Measurements from ENCODE around the gene RHOC. TPM values are rescaled to one million over a fixed set of nuclear protein-coding genes. Genes with fewer than 3 reads are reported as not detected.

RHOC gene
- total and polyA plus RNA-seq, 4 donors = 50.4 to 102 (median 68.8) TPM

DNA sequence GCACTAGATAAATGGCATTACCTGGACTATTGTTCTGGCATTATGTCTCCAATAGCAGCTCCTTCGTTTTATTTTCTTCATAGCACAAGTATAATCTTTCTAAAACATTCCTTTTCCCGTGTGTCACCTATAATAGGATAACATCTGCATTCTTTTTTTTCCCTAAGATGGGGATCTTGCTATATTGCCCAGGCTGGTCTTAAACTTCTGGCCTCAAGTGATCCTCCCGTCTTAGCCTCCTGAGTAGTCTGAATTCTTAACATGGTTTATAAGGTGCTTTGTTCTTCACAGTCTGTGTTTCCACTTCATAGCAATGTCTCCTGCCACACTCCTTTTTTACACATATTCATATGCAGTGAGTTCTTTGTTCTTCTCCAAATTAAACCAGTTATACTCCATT lies 41.1 kb downstream of the RHOC start:
- Histone ChIP-seq H3K9ac (ENCODE audit: low read depth in 1 of 2, low read length in 2 of 2) (no peak overlapping the region), H3K9me3 (ENCODE audit: control insufficient read depth in 4 of 4, low read length in 3 of 4) (no peaks in the 10 kb centered on the region), H3K27ac (ENCODE audit: low read depth in 1 of 2, low read length in 2 of 2) (no peak overlapping the region), H3K27me3 (ENCODE audit: control insufficient read depth in 4 of 4, insufficient read depth in 4 of 4, low read length in 3 of 4) (no peaks in the 10 kb centered on the region), H3K4me3 (ENCODE audit: low read depth in 1 of 3, low read length in 3 of 3) (no peak overlapping the region), H3K4me1 (ENCODE audit: control insufficient read depth in 4 of 4, insufficient read depth in 4 of 4, low read length in 3 of 4) (no peaks in the 10 kb centered on the region), H3K36me3 (ENCODE audit: control insufficient read depth in 4 of 4, insufficient read depth in 3 of 4, low read depth in 1 of 4, low read length in 3 of 4) (peaks cover 9 to 45% (median 40%) of the 10 kb centered on the region in 4 donors)
- WGBS = 96% methylated on average over 3 of the region's 3 CpGs
- DNase-seq (ENCODE audit: low spot score) = no peak
- no peak for TF ChIP-seq JUND (IDR thresholded peaks at IDR 0.05)
- TF ChIP-seq, protein P1, sequence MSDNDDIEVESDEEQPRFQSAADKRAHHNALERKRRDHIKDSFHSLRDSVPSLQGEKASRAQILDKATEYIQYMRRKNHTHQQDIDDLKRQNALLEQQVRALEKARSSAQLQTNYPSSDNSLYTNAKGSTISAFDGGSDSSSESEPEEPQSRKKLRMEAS (IDR thresholded peaks at IDR 0.05) = no peak

DNA sequence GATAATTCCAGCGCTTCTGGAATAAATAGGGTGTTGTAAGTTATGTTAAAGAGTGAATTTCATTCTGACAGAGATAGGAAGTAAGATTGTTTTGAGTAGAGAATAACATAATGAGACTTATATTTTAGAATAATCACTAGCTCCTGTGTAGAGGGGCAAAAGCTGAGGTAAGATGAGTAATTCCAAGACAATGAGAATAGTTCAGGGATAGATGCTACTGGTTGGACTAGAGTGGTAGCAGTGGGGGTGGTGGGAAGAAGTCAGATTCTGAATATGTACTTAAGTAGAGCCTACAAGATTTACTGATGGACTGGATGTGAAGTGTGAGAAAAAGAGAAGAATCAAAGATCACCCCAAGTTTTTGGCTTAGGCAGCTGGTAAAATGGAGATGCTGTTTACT lies 55.7 kb downstream of the RHOC start:
- TF ChIP-seq NR2F2 (IDR thresholded peaks at IDR 0.05) (no peak), YY1 (IDR thresholded peaks at IDR 0.05) (no peak), FOXA1 (IDR thresholded peaks at IDR 0.05) (no peak), JUND (IDR thresholded peaks at IDR 0.05) (no peak), RAD21 (IDR thresholded peaks at IDR 0.05) (no peak), RXRA (IDR thresholded peaks at IDR 0.05) (no peak), HNF4A (conservative IDR thresholded peaks at IDR 0.05) (no peak), GABPA (IDR thresholded peaks at IDR 0.05 in 1 of 2, conservative IDR thresholded peaks at IDR 0.05 in 1 of 2) (no peak), HNF4G (IDR thresholded peaks at IDR 0.05) (no peak)
- TF ChIP-seq, protein P2, sequence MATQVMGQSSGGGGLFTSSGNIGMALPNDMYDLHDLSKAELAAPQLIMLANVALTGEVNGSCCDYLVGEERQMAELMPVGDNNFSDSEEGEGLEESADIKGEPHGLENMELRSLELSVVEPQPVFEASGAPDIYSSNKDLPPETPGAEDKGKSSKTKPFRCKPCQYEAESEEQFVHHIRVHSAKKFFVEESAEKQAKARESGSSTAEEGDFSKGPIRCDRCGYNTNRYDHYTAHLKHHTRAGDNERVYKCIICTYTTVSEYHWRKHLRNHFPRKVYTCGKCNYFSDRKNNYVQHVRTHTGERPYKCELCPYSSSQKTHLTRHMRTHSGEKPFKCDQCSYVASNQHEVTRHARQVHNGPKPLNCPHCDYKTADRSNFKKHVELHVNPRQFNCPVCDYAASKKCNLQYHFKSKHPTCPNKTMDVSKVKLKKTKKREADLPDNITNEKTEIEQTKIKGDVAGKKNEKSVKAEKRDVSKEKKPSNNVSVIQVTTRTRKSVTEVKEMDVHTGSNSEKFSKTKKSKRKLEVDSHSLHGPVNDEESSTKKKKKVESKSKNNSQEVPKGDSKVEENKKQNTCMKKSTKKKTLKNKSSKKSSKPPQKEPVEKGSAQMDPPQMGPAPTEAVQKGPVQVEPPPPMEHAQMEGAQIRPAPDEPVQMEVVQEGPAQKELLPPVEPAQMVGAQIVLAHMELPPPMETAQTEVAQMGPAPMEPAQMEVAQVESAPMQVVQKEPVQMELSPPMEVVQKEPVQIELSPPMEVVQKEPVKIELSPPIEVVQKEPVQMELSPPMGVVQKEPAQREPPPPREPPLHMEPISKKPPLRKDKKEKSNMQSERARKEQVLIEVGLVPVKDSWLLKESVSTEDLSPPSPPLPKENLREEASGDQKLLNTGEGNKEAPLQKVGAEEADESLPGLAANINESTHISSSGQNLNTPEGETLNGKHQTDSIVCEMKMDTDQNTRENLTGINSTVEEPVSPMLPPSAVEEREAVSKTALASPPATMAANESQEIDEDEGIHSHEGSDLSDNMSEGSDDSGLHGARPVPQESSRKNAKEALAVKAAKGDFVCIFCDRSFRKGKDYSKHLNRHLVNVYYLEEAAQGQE (IDR thresholded peaks at IDR 0.05) = no peak
- TF ChIP-seq, protein P1 (IDR thresholded peaks at IDR 0.05) = no peak
- TF ChIP-seq, protein P3, sequence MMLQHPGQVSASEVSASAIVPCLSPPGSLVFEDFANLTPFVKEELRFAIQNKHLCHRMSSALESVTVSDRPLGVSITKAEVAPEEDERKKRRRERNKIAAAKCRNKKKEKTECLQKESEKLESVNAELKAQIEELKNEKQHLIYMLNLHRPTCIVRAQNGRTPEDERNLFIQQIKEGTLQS (IDR thresholded peaks at IDR 0.05) = no peak
- TF ChIP-seq, protein P4, sequence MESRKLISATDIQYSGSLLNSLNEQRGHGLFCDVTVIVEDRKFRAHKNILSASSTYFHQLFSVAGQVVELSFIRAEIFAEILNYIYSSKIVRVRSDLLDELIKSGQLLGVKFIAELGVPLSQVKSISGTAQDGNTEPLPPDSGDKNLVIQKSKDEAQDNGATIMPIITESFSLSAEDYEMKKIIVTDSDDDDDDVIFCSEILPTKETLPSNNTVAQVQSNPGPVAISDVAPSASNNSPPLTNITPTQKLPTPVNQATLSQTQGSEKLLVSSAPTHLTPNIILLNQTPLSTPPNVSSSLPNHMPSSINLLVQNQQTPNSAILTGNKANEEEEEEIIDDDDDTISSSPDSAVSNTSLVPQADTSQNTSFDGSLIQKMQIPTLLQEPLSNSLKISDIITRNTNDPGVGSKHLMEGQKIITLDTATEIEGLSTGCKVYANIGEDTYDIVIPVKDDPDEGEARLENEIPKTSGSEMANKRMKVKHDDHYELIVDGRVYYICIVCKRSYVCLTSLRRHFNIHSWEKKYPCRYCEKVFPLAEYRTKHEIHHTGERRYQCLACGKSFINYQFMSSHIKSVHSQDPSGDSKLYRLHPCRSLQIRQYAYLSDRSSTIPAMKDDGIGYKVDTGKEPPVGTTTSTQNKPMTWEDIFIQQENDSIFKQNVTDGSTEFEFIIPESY (IDR thresholded peaks at IDR 0.05) = no peak
- TF ChIP-seq, protein P5, sequence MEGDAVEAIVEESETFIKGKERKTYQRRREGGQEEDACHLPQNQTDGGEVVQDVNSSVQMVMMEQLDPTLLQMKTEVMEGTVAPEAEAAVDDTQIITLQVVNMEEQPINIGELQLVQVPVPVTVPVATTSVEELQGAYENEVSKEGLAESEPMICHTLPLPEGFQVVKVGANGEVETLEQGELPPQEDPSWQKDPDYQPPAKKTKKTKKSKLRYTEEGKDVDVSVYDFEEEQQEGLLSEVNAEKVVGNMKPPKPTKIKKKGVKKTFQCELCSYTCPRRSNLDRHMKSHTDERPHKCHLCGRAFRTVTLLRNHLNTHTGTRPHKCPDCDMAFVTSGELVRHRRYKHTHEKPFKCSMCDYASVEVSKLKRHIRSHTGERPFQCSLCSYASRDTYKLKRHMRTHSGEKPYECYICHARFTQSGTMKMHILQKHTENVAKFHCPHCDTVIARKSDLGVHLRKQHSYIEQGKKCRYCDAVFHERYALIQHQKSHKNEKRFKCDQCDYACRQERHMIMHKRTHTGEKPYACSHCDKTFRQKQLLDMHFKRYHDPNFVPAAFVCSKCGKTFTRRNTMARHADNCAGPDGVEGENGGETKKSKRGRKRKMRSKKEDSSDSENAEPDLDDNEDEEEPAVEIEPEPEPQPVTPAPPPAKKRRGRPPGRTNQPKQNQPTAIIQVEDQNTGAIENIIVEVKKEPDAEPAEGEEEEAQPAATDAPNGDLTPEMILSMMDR (IDR thresholded peaks at IDR 0.05; ENCODE audit: low read depth, low read length, missing input control) = no peak
- Histone ChIP-seq H3K36me3 (ENCODE audit: control insufficient read depth in 4 of 4, insufficient read depth in 3 of 4, low read depth in 1 of 4, low read length in 3 of 4) (peaks cover 6 to 35% (median 29%) of the 10 kb centered on the region in 4 donors), H3K4me1 (ENCODE audit: control insufficient read depth in 4 of 4, insufficient read depth in 4 of 4, low read length in 3 of 4) (no peaks in the 10 kb centered on the region), H3K27ac (ENCODE audit: low read depth in 1 of 2, low read length in 2 of 2) (no peak overlapping the region), H3K4me3 (ENCODE audit: low read depth in 1 of 3, low read length in 3 of 3) (no peak overlapping the region), H3K27me3 (ENCODE audit: control insufficient read depth in 4 of 4, insufficient read depth in 4 of 4, low read length in 3 of 4) (no peaks in the 10 kb centered on the region), H3K9ac (ENCODE audit: low read depth in 1 of 2, low read length in 2 of 2) (no peak overlapping the region), H3K9me3 (ENCODE audit: control insufficient read depth in 4 of 4, low read length in 3 of 4) (no peaks in the 10 kb centered on the region)
- DNase-seq (ENCODE audit: low spot score) = no peak
- WGBS = 97% methylated on average over 1 of the region's 1 CpG

Other genes with a start within 250 kb of the RHOC start
- gene WNT2B, start 198.2 kb downstream of the RHOC start, total RNA-seq = under 1 TPM; 0.42 to 0.92 TPM
- under 1 TPM; 0.07 to 0.33 TPM for gene WNT2B, start 198.2 kb downstream of the RHOC start, polyA plus RNA-seq
- gene ST7L, start 88.0 kb downstream of the RHOC start, total RNA-seq = 10 to 100 TPM; 10.4 to 13.6 TPM
- 1 to 10 TPM; 4.9 to 8.7 TPM for gene ST7L, start 88.0 kb downstream of the RHOC start, polyA plus RNA-seq
- gene CAPZA1, start 87.3 kb downstream of the RHOC start, total RNA-seq = 10 to 100 TPM; 52.0 to 74.8 TPM
- 10 to 100 TPM; 28.6 to 45.8 TPM for gene CAPZA1, start 87.3 kb downstream of the RHOC start, polyA plus RNA-seq
- 10 to 100 TPM; 32.0 to 32.4 TPM for gene MOV10, start 32.5 kb downstream of the RHOC start, total RNA-seq
- gene MOV10, start 32.5 kb downstream of the RHOC start, polyA plus RNA-seq = 10 to 100 TPM; 35.1 to 36.8 TPM
- gene PPM1J, start 8.2 kb upstream of the RHOC start, total RNA-seq = under 1 TPM in 1 of 2 donors, not detected in 1; 0.08 TPM
- gene PPM1J, start 8.2 kb upstream of the RHOC start, polyA plus RNA-seq = under 1 TPM in 1 of 2 donors, not detected in 1; 0.17 TPM
- gene SLC16A1, start 249.1 kb upstream of the RHOC start, total RNA-seq = 10 to 100 TPM; 37.4 to 87.3 TPM
- gene SLC16A1, start 249.1 kb upstream of the RHOC start, polyA plus RNA-seq = 10 to 100 TPM; 28.3 to 31.7 TPM

Data from liver (tissue), 9 donors.